Vagina (tissue), 2 donors: ENCODE results near the gene LMNTD2.

Experiments
- CTCF ChIP-seq, 3 experiments: fragments of 450-650 bp in 2 of 3; fragments of 200-600 bp in 1 of 3; sonication (generic) in 1 of 3; IDR thresholded peaks; one replicate each; pipeline ENCODE4 v1.5.1; 2017 to 2019; ENCODE audit warnings: antibody characterized with exemption in 3 of 3, mild to moderate bottlenecking in 2 of 3, moderate library complexity in 2 of 3
- POLR2A ChIP-seq, 2 donors: fragments of 450-650 bp; IDR thresholded peaks; one replicate each; pipeline ENCODE4 v1.6.1; 2017; ENCODE audit warnings: antibody characterized with exemption in 2 of 2, mild to moderate bottlenecking in 2 of 2, moderate library complexity in 2 of 2
- POLR2AphosphoS5 ChIP-seq, 2 donors: sonication (generic); formaldehyde crosslinking; IDR thresholded peaks; one replicate each; pipeline ENCODE4 v1.9.0; 2017; ENCODE audit warnings: antibody characterized with exemption in 2 of 2, mild to moderate bottlenecking in 2 of 2, low read depth in 1 of 2; ENCODE audit not compliant: insufficient read depth in 1 of 2

GRCh38 chr11:508956-509355 lies 51.6 kb downstream of the LMNTD2 start:
- TF ChIP-seq CTCF (IDR thresholded peaks at IDR 0.05), result no peak
- no peak for TF ChIP-seq POLR2A (IDR thresholded peaks at IDR 0.05)
- TF ChIP-seq POLR2AphosphoS5 (IDR thresholded peaks at IDR 0.05; ENCODE audit: insufficient read depth in 1 of 2, low read depth in 1 of 2), result no peak
